Activated CD8-positive, alpha-beta memory T cell treated with anti-CD3 and anti-CD28 coated beads, Interleukin-2, amount 50 U/mL, for 48 hours (primary cell): ENCODE results near the gene LDB2.

ENCODE experiments used
- DNase-seq: peaks from one replicate; pipeline ENCODE4 v3.0.0-alpha.2; 2020

The LDB2 gene

DNA sequence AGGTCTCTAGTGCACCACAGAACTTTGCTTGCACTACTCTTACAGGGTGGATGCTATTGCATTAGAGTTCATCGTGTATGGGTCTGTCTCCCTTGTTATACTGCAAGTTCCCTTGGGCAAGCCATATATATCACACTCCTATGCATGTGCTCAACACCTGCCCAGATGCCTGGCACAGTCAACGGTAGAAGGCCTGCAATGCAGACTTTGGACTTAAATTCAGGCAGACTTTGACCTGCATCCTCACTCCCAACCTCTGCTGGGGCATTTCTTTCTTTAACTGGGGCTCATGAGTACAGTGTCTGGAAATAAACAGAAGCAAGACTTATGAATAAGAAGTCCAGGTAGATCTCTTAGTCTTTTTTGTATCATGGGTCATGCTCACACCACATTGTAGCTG lies 148.2 kb downstream of the LDB2 start:
- no peak for DNase-seq

DNA sequence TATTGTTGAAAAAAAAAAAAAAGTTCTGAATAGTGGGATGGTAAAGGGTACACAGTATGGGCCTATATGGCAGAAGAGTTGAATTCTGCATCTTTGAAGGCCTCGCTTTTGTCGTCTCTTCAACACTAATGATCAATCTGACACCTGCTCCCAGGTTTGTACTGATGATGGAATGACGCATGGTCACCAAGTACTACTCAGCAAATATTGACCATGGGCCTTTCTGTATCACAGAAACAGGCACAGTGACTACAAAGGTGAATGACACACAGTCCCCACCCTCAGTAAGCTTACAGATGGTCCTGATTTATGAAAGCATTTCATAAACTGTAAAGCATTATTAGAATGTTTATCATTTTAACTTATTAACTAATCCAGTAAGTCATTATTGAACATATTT lies 152.6 kb downstream of the LDB2 start:
- no peak for DNase-seq

DNA sequence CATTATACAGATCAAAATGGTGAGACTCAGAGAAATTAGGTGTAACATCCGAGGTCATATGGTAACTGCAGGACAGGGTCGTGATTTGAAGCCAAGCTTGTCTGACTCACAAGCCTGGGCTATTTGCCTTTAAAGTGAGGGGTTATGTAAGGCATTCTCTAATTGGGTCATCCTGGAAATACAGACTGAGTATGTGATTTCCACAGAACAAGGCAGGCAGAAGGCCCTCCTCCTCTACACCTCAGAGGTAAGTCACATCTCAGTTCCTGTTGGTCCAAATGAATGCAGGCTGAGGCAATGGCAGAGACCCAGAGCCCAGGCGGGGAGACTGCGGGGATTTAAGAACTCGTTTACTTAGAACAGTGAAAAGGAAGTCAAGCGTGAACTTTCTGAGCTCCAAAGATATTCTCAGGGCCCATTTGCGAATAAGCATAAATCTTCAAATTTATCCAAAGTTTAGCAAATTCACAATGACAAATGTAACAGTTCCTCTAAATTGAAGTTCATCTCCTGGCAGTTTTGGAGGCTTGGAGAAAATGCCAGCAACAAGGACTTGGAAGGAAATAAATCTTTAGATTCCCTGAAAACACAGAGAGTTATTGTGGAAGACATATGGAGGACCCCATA lies 153.3 kb downstream of the LDB2 start:
- no peak for DNase-seq

DNA sequence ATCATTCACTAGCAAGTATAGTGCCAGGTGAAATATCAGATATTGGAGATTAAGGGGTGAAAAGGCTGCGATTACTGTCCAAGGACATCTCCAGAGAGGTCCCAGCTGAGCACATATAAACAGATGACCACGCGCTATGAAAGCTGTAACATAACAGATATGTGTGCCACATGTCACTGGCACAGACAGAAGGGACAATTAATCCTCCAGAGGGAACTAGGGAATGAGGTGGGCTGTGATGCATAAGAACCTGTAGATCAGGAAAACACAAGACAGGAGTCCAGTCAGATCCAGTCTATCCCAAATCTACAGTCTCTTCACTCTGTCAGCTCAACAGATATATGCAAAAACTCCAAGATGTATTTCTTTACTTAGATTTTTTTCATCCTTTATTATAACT lies 157.2 kb downstream of the LDB2 start:
- DNase-seq = no peak

DNA sequence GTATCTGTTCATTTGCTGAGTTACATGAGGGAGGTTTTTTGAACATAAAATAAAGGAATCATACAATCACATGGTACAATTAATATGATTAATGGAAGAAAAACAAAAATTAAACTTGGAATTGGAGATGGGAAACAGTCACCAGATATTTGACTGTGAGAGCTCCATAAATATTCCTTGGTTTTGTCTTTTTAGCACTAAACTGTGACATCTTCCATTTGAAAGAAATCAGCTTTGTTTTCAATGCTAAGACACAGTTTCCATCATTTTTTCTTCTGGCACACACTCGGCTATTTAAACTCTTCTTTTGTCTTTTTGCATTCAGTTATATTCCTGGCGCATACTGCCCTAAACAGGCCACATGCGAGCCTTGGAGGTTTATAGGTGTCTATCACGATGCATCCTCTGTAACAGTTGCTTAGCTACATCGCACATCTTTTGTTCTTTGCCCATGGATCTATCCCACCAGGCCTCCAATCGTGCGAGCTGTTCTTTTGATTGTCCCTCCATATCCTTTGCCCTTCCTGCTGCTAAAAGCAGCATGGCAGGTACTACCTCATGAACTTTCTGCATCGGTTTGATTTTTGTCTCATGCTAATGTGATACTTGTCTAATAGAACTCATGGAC lies 158.3 kb downstream of the LDB2 start:
- no peak for DNase-seq

DNA sequence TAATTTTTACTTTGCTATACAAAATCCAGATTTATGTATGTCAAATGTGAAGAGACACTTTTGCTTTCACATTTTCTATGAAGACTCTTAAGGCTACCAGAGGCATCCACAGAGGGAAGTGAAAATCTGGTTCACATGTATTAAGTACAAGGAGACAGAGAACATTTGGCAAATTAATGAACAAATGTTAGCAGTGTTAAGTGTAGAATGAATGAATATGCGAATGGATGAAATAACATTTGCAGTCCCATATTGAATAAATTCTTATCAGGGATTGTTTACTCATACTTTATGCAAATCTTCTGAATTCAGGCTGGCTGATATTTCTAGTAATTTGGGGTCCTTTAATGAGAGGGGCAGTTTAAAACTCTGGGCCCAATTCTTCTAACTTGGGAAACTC lies 159.9 kb downstream of the LDB2 start:
- DNase-seq = no peak

DNA sequence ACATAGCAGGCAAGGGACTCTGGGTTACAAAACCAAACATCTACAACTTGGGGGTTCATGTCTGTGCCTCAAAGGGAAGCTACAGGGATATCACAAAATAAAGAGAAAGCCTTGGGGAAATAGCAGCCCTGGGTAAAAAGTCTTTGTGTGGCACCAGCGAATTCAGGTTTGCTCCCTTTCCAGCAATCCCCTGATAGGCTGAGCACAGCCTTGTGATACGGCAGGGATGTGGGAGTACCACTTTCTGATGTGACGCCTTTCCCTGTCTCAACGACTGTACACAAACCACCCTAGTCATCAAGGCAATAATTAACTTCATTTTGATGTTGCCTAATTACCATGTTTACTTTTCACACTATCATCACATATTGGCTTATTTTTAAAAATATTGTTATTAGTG lies 164.9 kb downstream of the LDB2 start:
- no peak for DNase-seq

DNA sequence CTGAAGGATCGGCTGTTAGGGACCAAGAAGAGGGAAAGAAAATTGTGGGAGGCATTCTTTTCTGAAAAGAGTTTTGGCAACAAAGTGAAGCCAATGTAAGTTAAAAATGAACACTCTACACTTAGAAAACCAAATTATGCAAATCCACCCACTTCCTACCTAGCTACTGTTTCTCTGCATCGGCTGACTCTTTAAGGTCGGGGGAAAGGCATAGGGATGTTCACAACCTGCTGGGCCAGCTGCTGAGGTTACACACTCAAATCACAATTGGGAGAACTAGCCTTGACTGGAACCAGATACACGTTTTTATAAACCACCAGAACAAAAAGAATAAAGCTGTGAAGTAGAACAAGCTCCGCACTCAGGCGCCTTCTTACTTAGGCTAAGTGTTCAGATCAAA lies 165.7 kb downstream of the LDB2 start:
- DNase-seq = no peak

DNA sequence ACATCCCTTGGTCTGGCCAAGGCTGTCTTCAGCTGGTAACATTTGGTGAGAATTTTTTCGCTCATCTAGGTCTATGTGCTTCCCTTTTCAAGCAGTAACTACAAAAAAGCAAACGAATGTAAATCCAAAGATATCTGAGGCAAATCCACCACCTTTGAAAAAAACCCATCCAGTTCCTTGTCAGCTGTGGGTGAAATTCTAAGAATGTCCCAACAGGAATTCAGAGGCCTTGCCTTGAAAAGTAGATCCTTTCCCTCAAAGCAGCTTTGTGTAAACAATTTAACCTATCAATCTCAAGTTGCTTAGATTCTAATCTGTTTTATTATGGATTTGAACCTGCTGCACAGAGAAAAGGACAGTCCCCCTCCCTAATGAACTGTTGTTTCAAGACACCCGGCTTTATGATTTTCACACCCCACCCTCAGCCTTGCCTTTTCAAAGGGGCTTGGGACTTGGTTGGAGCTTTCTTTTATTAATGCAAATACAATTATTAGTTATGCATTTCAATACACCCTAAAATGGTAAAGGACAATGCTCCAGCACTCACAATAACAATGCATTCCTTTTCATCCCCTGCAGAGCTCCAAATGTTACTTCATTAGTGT lies 166.6 kb downstream of the LDB2 start:
- DNase-seq = no peak

DNA sequence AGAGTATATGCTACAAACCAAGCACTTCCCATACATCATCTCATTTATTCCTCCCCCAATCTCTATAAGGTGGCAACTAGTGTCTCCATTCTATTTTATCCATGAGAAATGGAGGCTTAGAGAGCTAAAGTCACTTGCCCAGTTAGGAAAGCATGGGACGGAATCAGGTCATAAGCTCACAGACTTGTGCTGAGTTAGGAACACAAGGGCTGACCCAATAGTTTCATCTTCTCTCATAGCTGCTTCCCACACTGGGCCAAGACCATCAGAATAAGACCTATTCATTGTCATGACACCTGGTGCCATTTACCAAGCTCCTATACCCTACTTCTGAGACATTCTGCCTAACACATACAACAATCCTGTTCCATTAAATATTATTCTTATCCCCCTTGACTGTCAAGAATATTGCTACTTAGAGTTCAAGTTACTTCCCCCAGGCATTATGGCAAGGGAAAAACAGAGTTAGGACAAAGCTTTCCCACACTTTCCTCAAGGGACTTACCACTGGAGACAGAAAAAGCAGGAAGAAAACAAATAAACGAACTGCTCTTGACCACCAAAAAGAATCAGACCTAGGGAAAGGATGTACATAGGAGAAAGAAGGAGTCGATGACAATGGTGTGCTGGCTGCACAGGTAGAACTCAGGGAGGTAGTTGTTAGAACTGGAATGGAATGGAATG lies 167.8 kb downstream of the LDB2 start:
- DNase-seq = no peak

DNA sequence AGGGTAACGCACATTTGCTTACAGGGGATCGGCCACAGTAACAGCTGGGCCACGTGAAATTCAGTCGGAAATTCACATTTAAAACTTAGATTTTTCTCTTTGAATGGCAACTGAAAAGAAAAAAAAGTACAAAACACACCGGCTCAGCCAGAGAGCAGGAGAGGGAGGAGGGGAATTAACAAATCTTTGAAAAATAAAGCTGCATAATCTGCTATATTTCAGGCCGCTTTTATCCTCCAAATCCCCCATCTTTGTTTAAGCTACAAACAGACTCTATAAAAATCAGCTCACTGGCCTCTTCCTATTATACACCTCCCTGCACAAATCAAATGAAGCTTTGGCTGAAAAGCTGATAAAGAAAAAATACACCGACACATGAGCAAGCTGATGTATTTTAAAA lies 169.1 kb downstream of the LDB2 start:
- DNase-seq = no peak

DNA sequence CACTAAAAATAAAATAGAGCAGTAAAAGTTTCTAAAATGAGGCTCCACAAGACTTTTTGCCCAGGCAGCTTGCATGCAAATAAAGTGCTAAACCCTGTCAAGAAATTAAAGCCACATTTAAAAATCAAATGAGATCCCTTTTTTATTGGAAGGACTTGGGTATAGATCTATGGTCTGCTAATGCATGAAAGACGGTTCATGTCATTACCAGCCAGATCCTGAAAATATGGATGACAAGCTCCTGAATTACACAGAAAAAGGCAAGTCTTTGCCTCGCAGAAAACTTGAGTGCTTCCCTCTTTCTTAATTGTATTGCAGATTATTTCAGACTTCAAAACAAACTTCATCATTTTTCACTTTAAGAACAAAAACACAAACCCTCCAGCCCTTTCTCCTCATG lies 169.6 kb downstream of the LDB2 start:
- no peak for DNase-seq

DNA sequence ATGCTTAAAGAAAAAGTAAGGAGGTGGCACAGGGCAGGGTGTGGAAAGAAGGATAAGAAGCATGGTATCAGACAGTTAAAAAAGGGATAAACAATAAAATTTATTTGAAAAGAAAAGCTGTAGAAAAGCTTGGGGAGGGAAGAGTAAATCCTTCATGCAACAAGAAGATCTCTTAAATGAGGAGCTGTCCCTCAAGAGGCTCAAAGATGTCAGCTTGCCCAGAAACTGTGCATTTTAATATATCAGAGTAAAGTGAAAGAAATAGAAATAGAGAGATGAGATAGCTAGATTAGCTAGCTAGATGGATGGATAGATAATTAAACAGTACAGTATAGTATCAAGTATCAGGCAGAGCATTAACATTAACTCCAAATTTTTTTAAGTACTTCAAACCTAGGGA lies 170.3 kb downstream of the LDB2 start:
- DNase-seq = no peak

DNA sequence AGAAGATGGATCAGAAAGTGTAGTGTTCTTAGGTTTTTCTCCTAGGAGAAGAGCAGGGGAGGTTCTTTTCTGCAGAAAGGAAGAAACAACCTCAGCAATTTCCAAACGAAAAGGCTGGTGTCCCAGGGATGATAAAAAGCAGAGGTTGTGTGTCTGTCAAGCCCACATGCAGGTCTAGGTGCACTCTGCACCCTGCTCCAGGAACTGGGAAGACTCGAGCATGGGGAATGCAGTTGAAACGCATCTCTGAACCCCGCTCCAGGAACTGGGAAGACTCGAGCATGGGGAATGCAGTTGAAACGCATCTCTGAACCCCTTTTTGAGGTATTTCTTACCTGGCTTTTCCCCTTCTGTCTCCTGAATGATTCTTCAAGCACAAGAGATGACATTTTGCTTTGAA lies 171.2 kb downstream of the LDB2 start:
- no peak for DNase-seq

DNA sequence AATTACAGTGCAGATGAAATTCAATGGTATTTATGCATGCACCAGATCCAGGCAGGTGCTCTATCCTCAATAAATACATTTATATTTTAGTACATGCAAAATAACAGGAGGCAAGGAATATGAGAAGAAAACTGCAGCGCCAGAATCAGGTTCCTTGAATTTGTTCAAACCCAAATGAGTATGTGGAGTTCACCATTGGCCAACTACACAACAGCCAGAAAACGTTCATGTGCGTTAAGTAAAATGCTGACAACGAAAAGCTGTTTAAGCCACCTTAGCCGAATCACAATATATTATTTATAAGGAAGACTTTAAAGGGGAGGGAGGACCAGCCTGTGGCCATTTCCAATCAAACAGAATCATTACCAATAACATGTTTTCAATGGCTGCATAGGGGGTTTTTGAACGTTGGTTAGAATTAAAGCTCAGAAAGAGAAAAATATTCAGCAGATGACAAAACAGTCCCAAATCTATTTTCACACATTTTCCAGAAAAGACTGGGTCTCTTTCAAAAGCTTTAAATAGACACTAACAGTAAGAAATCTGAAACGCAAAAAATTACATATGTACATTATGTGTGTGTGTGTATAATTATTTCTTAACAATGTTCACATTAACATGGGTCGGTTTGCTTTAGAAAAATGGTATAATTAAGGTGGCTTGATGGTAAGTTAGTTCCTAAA lies 171.9 kb downstream of the LDB2 start:
- no peak for DNase-seq

DNA sequence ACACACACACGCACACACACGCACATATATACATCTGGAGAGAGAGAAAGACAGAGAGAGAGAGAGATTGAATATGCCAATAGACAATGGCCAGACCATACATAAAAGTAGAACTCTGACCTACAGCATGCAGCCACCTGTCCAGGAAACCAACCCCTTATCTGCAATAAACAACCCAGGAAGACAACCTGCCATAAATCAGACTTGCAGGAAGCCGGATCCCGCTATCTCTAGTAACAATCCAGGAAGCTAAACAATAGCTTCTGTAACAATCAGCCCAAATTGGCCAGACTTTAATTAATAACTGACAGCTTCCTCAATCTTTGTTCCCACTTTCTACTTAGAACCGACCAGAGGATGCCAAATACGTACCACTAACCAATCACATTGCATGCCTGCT lies 173.2 kb downstream of the LDB2 start:
- no peak for DNase-seq

DNA sequence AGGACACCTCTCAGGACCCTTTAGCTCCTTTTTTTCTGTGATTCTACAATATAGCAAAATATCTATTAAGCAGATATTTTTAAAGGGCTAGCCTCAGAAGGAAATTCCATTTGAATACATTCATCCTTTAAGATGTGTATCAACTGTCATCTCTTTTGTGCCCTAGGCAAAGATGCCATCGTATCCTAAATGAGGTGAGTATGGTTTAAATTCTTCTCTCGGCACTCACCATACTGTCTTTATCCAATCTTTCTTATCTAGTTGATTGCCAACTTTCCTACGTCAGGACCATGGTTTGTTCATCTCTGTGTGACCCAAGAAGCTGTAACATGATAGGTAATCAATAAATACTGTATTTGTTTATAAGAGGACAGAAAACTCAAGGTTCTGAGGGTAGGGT lies 176.0 kb downstream of the LDB2 start:
- DNase-seq = no peak

DNA sequence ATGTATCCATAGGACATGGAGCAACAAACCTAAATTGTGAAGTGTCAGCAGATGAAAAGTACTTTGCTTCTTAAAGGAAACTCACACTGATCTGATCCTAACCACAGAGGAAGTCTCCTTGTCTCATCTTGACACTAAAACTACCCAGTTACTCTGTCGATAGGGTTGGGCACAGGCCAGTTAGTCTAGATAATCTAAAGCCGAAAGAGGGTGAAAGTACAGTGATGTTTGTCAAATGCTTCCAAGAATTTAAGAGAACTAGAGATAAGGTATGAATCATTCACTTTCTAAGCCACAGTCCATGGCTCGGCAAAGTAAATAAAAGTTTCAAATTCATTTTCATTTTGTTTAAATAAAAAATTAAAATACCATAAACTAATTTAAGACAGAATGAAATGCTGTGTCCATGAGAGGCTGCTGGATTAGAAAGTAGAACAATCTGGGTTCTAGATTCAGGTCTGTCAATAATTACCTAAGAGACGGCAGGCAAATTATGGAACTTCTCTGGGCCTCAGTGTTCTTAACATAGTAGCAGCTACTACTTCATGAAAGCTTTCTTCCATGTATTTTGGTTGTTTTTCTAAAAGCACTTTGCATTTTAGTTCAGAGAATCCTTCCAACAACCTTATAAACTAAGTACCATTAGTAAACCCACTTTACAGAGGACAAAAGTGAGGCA lies 176.7 kb downstream of the LDB2 start:
- no peak for DNase-seq

DNA sequence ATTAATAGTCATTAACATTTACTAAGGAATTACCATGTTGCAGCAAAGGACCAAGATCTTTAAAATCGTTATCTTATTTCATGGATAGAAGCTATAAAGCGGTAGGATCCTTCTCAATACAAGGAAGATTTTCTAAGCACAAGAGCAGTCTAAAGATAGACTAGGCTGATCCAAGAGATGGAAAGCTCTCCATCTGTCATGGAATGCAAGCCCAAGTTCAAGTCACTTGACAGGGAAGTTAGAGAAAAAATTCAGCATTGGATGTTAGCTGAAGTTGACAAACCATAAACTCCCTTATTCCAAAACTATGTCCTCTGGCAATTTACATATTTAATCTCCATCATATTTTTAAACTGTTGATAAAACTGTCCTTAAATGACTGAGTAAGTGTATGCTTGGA lies 177.7 kb downstream of the LDB2 start:
- DNase-seq = no peak

DNA sequence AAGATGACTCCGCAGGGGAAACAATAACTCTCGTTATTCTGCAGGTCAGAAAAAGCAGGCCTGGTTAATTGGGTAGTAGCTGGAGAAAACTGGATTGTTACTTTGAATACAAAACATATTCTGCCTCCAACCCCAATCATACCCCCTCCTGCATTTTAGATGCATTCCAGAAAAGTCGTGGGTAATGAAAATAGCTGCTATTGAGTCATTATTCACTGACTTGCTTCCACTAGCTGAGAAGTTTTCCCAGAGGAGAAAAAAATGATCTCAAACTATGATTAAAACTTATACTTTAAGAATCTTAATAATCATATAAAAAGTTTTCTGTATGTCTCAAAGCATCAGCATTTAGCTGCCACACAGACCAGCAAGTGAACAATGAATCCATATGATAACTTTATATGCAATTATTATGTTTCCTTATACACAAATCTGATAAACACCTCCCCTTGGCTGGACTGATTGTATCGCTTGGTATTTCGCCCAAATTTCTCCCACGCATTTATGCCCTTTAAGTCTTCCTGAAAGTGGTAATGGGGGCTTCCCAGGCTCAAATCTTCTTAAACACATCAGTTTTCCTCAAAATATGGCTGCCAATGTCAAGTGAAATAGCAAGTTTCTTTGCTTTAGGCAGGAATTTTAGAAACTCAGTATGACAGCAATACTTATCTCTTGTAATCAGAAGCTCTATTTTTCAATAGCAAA lies 181.0 kb downstream of the LDB2 start:
- no peak for DNase-seq

DNA sequence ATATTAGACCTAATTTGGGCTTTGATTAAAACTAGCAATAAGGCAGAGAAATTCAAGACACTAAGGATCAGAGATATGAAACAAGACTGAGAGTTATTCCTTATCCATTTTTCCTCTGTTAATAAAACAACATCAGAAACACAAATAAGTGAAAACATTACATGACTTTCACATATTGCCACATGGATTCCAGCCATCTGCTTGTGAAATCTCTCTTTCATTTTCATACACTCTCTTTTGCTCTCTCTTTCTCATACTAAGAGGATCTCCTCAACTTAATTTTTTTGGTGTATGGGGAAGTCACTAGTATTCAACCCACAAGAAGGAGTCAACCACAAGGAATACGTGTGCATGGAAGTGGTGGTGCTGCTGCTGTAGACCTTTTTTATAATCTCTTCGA lies 183.0 kb downstream of the LDB2 start:
- no peak for DNase-seq

DNA sequence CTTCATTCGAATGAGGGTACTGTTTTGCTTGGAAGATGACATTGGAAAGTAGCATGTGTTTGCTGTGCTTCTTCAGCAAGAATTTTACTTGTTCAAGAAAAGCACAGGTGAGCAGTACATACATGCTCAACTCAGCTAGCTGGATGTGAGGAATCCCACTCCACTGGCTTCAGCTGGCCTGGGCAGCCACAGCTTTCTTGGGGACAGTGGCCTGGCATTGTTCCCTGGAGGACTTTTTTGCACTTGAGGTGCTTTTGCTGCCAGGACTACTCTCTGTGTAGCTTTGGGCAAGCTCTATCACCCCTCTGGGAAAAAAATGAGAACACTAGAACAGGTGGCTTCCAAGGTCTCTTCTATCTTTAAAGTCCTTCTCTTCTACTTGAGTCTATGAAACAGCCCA lies 184.3 kb downstream of the LDB2 start:
- DNase-seq = no peak

DNA sequence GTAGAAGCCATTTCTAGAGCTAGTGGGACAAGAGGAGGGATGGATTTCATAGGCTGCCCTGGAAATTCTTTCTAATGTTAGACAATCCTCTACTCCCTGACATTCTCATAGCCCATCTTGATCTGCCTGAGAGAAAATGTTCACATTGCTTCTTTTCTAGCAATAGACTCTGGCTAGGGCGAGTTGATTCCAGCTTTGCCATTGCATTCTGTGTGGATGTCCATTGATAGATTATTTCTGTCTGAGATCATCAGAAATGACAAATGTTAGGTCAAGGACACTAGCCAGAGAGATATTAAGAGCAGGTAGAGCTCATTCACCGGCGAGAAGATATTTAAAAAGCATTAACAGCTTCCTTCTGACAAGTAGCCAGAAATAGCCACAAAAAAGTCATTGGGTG lies 184.7 kb downstream of the LDB2 start:
- no peak for DNase-seq
